SK-N-SH treated with all-trans-retinoic acid at 6 μM for 48 hours (cell line): ENCODE measurements around the gene TENT4B.

Experiments used
- BACH2 ChIP-seq: fragments of 250-450 bp; sonication (Bioruptor Pico); IDR thresholded peaks from 2 replicates; pipeline ENCODE4 v1.9.0; 2021; ENCODE audit warnings: mild to moderate bottlenecking, borderline replicate concordance
- ESRRG ChIP-seq: fragments of 250-450 bp; sonication (Bioruptor Pico); IDR thresholded peaks from 2 replicates; pipeline ENCODE4 v1.6.1; 2021; ENCODE audit warnings: mild to moderate bottlenecking
- ISL1 ChIP-seq: fragments of 250-450 bp; sonication (Bioruptor Pico); IDR thresholded peaks from 2 replicates; pipeline ENCODE4 v2.1.2; 2022; ENCODE audit warnings: mild to moderate bottlenecking, moderate library complexity
- PATZ1 ChIP-seq: fragments of 250-450 bp; sonication (Bioruptor Pico); IDR thresholded peaks from 2 replicates; pipeline ENCODE4 v1.8.0; 2020; ENCODE audit warnings: mild to moderate bottlenecking, moderate library complexity, borderline replicate concordance
- PPARA ChIP-seq: fragments of 250-450 bp; sonication (Bioruptor Pico); IDR thresholded peaks from 2 replicates; pipeline ENCODE4 v1.5.0; 2020; ENCODE audit warnings: mild to moderate bottlenecking, borderline replicate concordance
- ZNF565 ChIP-seq: fragments of 450-650 bp; formaldehyde crosslinking; conservative IDR thresholded peaks from 2 replicates; pipeline ENCODE4 v1.5.0; 2020; ENCODE audit warnings: low read depth, mild to moderate bottlenecking, moderate library complexity
- ZNF8 ChIP-seq: fragments of 450-650 bp; formaldehyde crosslinking; IDR thresholded peaks from 2 replicates; pipeline ENCODE4 v1.5.0; 2020; ENCODE audit warnings: mild to moderate bottlenecking, moderate library complexity

GRCh38 chr16:50244140-50244503 is 91.0 kb downstream of the TENT4B start:
- TF ChIP-seq PPARA (CRISPR knock-in tag) = no peak
- TF ChIP-seq ESRRG = no peak
- no peak for TF ChIP-seq ISL1
- TF ChIP-seq ZNF8 (CRISPR knock-in tag) = no peak
- no peak for TF ChIP-seq ZNF565 (CRISPR knock-in tag)
- no peak for TF ChIP-seq PATZ1 (CRISPR knock-in tag)
- TF ChIP-seq BACH2 (CRISPR knock-in tag) = no peak
